OCI-LY1 (cell line): ENCODE results near the gene MCU.

Experiments
- H2AFZ ChIP-seq: fragments of 200-600 bp; sonication (generic), shearing (Covaris generic); 2 replicates; pipeline ENCODE4 v1.6.0; 2014; ENCODE audit warnings: antibody characterized with exemption, mild to moderate bottlenecking, low read length
- H3F3A ChIP-seq: fragments of 200-600 bp; sonication (generic), shearing (Covaris generic); 2 replicates; pipeline ENCODE4 v1.6.0; 2014; ENCODE audit warnings: mild to moderate bottlenecking, antibody characterized with exemption, low read length, moderate library complexity; ENCODE audit not compliant: insufficient read depth
- H3K27ac ChIP-seq: fragments of 200-600 bp; sonication (generic); 2 replicates; pipeline ENCODE4 v1.5.1; 2014; ENCODE audit warnings: low read length, mixed run types, mild to moderate bottlenecking, low read depth; ENCODE audit not compliant: poor library complexity, severe bottlenecking
- H3K27me3 ChIP-seq: fragments of 200-600 bp; sonication (generic); 2 replicates; pipeline ENCODE4 v1.6.0; 2014; ENCODE audit warnings: antibody characterized with exemption, mild to moderate bottlenecking, low read length, moderate library complexity; ENCODE audit not compliant: insufficient read depth
- H3K36me3 ChIP-seq: fragments of 200-600 bp; sonication (generic); 2 replicates; pipeline ENCODE4 v1.6.1; 2014; ENCODE audit warnings: mild to moderate bottlenecking, antibody characterized with exemption, low read length, moderate library complexity, mixed read lengths; ENCODE audit not compliant: insufficient read depth
- H3K4me1 ChIP-seq: fragments of 200-600 bp; sonication (generic); 2 replicates; pipeline ENCODE4 v1.5.1; 2014; ENCODE audit warnings: mild to moderate bottlenecking, low read length, moderate library complexity; ENCODE audit not compliant: insufficient read depth, severe bottlenecking
- H3K4me2 ChIP-seq: fragments of 200-600 bp; sonication (generic), shearing (Covaris generic); 2 replicates; pipeline ENCODE4 v1.6.1; 2014; ENCODE audit warnings: low read length
- H3K4me3 ChIP-seq: fragments of 200-600 bp; sonication (generic); 2 replicates; pipeline ENCODE4 v1.5.1; 2014; ENCODE audit warnings: low read length, low read depth, mild to moderate bottlenecking, mixed read lengths; ENCODE audit not compliant: poor library complexity, severe bottlenecking
- H3K79me2 ChIP-seq: fragments of 200-600 bp; shearing (Covaris generic); 2 replicates; pipeline ENCODE4 v1.6.1; 2016; ENCODE audit warnings: mixed run types, low read length, mixed read lengths; ENCODE audit not compliant: insufficient read depth
- H3K9ac ChIP-seq: fragments of 200-600 bp; sonication (generic), shearing (Covaris generic); 2 replicates; pipeline ENCODE4 v1.6.1; 2014; ENCODE audit warnings: mild to moderate bottlenecking, low read length, mixed read lengths
- H3K9me2 ChIP-seq: fragments of 200-600 bp; sonication (generic), shearing (Covaris generic); 2 replicates; pipeline ENCODE4 v1.6.1; 2014; ENCODE audit warnings: low read depth, mild to moderate bottlenecking, low read length, mixed read lengths
- H3K9me3 ChIP-seq: fragments of 200-600 bp; shearing (Covaris generic); 2 replicates; pipeline ENCODE4 v1.6.1; 2014; ENCODE audit warnings: low read length, mixed read lengths
- H4K20me1 ChIP-seq: fragments of 200-600 bp; sonication (generic), shearing (Covaris generic); 2 replicates; pipeline ENCODE4 v1.6.0; 2016; ENCODE audit warnings: mild to moderate bottlenecking, low read length; ENCODE audit not compliant: insufficient read depth
- EZH2 ChIP-seq: fragments of 200-600 bp; sonication (generic), shearing (Covaris generic); IDR thresholded peaks from 2 replicates; pipeline ENCODE4 v1.8.0; 2017; ENCODE audit warnings: borderline replicate concordance, mixed run types, mild to moderate bottlenecking, antibody characterized with exemption, low read length, moderate library complexity, mixed read lengths
- TF ChIP-seq, protein P1 (sequence below): fragments of 200-600 bp; sonication (generic), shearing (Covaris generic); IDR thresholded peaks from 2 replicates; pipeline ENCODE4 v1.5.1; 2017; ENCODE audit warnings: mild to moderate bottlenecking, antibody characterized with exemption, low read length, moderate library complexity, mixed read lengths

Gene MCU

DNA sequence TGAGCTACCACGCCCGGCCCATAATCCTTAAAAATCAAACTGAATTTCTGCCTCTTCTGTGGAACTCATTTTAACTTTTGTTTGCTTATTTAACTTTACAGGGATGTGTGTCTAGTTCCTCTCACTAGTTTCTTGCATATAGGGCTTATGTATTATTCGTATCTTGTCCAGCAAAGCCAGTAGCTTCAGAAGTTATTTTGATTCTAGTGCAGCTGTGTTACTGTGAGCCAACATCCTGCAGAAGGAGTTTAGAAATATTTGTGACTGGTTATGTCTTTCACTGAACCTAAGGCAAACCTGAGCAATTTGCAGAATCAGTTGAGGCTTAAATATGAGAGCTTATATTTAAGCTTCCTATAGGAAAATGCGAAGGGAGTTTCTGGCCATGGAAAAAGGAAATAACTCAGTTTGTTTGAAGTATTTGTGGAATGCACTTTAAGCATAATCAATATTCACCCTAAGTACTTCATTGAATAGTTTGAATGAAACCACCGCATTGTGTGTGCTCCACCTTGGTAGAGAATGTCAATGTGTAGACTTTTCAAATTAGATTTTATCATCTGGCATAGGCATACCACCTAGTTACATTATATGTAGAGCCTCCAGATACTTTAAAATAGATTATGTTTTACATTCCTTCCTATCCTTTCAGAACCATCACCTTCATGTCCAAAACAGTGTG lies 90.8 kb downstream of the MCU start:
- H3K9ac ChIP-seq = no peak overlapping the region

DNA sequence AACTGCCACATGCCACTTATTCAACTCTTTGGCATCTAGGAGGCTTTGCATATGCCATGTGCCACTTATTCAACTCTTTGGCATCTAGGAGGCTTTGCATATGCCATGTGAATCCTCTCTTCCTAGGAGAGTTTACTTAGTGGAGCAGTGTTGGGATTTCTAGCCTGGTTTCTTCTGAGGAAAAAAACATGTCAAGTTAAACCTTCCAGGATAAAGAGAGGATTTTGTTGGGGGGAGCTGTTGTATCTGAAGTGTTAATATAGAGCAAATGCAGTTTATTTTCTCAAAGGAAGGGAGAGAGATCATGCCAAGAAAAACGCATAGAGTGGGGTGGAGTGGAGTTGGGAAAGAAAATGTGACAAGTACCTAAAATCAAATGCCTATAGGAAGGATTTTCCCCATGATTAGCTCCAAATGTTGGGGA lies 91.5 kb downstream of the MCU start:
- H3K79me2 ChIP-seq = peaks cover 6% of the 10 kb centered on the region
- H3K27me3 ChIP-seq = no peaks in the 10 kb centered on the region
- no peak overlapping the region for H3K4me3 ChIP-seq
- H3K9me3 ChIP-seq = no peaks in the 10 kb centered on the region
- TF ChIP-seq EZH2 = no peak
- TF ChIP-seq, protein P1, sequence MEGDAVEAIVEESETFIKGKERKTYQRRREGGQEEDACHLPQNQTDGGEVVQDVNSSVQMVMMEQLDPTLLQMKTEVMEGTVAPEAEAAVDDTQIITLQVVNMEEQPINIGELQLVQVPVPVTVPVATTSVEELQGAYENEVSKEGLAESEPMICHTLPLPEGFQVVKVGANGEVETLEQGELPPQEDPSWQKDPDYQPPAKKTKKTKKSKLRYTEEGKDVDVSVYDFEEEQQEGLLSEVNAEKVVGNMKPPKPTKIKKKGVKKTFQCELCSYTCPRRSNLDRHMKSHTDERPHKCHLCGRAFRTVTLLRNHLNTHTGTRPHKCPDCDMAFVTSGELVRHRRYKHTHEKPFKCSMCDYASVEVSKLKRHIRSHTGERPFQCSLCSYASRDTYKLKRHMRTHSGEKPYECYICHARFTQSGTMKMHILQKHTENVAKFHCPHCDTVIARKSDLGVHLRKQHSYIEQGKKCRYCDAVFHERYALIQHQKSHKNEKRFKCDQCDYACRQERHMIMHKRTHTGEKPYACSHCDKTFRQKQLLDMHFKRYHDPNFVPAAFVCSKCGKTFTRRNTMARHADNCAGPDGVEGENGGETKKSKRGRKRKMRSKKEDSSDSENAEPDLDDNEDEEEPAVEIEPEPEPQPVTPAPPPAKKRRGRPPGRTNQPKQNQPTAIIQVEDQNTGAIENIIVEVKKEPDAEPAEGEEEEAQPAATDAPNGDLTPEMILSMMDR = no peak
- H3K9ac ChIP-seq = no peak overlapping the region
- H3F3A ChIP-seq = no peaks in the 10 kb centered on the region; the same call in 1 of the 2 replicates
- no peaks in the 10 kb centered on the region for H3K36me3 ChIP-seq
- H3K4me2 ChIP-seq = no peak overlapping the region
- H3K4me1 ChIP-seq = no peaks in the 10 kb centered on the region
- no peaks in the 10 kb centered on the region for H4K20me1 ChIP-seq
- H3K27ac ChIP-seq = no peak overlapping the region
- H3K9me2 ChIP-seq = no peaks in the 10 kb centered on the region
- H2AFZ ChIP-seq = no peak overlapping the region

More for the DNA sequence above, 90.8 kb downstream of the MCU start:
- Histone ChIP-seq H3K9me3 (no peaks in the 10 kb centered on the region), H3K4me2 (no peak overlapping the region), H3K36me3 (no peaks in the 10 kb centered on the region), H3K4me3 (no peak overlapping the region), H3K79me2 (peaks cover 6% of the 10 kb centered on the region), H3F3A (no peaks in the 10 kb centered on the region; the same call in 1 of the 2 replicates), H3K9me2 (no peaks in the 10 kb centered on the region), H3K4me1 (no peaks in the 10 kb centered on the region), H3K27me3 (no peaks in the 10 kb centered on the region), H2AFZ (no peak overlapping the region), H4K20me1 (no peaks in the 10 kb centered on the region), H3K27ac (no peak overlapping the region)
- TF ChIP-seq EZH2 = no peak
- TF ChIP-seq, protein P1 = no peak

DNA sequence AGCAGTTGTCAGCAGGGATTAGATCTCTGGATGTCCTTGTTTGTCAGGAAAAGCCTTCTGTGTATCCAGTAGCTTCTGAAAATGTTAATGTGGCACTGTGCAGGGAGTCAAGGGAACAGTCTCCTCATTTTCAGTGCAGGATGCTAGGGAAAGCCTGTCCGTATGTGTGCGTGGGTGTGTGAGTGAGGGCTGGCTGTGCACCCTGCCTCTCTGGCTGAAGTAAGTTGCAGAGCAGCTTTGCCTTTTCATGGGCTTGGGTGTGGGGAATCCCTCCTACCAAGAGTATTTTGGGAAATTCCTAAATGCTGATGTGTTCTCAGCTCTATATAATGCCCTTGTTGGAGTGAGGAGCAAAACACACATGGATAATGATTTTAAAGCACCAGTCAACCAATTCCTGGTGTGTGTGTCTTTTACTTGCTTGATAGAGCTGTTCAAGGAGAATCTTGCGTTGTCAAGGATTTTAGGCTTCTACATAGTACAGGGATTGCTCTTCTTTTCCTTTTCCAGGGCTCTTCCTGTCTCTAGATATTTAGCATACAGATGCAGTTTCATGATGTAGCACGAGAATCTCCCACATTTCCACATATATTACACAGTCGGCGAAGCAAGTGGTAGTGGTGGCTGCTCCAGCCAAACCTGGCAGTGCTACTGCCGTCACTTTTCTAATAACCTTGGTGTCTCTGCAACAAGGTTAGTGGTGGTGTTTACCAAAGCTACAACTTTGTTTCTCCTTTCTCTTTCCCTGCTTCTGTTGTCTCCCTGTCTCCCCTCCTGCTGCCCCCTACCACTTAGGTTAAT lies 92.8 kb downstream of the MCU start:
- Histone ChIP-seq H3K79me2 (peaks cover 6% of the 10 kb centered on the region), H3K4me1 (no peaks in the 10 kb centered on the region), H4K20me1 (no peaks in the 10 kb centered on the region), H3K27ac (no peak overlapping the region), H3K27me3 (no peaks in the 10 kb centered on the region), H3K4me3 (no peak overlapping the region), H2AFZ (no peak overlapping the region), H3K9ac (no peak overlapping the region), H3K9me3 (no peaks in the 10 kb centered on the region), H3K9me2 (no peaks in the 10 kb centered on the region), H3K36me3 (no peaks in the 10 kb centered on the region), H3K4me2 (no peak overlapping the region), H3F3A (no peaks in the 10 kb centered on the region; the same call in 1 of the 2 replicates)
- TF ChIP-seq, protein P1 = no peak
- no peak for TF ChIP-seq EZH2
